Epithelial cell of esophagus (primary cell): Measurements from ENCODE around the gene DTWD1.

ENCODE experiments used
- DNase-seq: peaks from one replicate; pipeline ENCODE4 v3.0.0; 2010; ENCODE audit warnings: low read depth
- H3K4me3 ChIP-seq: 2 replicates; pipeline ENCODE4 v1.5.1; 2011; ENCODE audit warnings: mild to moderate bottlenecking, low read length, control low read depth
- CTCF ChIP-seq: IDR thresholded peaks from 2 replicates; pipeline ENCODE4 v1.5.1; 2011; ENCODE audit warnings: low read depth, mild to moderate bottlenecking, low read length, control low read depth, inconsistent platforms; ENCODE audit not compliant: insufficient read depth; ENCODE audit errors: missing control alignments

DTWD1 gene

DNA sequence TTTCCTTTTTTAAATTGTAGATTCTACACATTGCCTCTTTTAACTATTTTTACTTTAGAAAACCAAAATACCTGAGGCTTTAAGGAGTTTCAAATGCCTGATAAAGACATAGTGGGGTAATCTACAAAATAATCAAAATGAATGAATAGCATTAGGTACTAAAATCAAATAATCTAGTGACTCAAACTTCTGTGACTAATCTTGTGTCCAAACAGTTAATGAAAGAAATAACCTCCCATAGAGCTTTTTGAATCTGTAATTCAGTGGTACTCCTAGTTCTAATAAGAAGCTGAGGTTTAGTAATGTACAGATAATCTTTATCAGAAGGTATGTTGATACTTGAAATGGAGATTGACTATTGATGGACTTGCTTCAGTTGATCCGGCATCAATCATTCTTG is 53.0 kb downstream of the DTWD1 start:
- DNase-seq, result peak; percentile 20
- TF ChIP-seq CTCF, result no peak
- H3K4me3 ChIP-seq, result no peak overlapping the region

DNA sequence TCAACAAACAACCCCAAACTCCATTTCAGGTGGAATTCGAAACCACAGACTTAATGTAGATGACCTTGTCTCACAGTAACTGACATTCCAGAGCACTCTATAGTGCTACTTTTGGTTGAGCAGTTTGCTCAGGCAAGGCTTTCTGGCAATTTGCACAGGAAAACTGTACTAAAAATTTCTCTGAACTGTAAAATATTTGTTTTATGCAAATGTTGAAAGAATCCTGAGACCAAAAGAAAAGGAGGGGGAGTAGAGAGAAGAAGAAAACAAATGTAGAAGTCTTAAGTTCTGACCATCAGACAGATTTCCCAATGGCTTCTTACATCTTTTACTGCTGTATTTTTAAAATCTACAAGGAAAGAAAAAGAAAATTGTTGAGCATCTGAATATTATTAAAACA is 53.5 kb downstream of the DTWD1 start:
- no peak for TF ChIP-seq CTCF
- no peak overlapping the region for H3K4me3 ChIP-seq

GRCh38 chr15:49675041-49675440 is 54.2 kb downstream of the DTWD1 start:
- peak; percentile 92 for DNase-seq
- no peak overlapping the region for H3K4me3 ChIP-seq
- peak; percentile 59 for TF ChIP-seq CTCF

More for the DNA sequence above, 53.5 kb downstream of the DTWD1 start:
- no peak for DNase-seq

DNA sequence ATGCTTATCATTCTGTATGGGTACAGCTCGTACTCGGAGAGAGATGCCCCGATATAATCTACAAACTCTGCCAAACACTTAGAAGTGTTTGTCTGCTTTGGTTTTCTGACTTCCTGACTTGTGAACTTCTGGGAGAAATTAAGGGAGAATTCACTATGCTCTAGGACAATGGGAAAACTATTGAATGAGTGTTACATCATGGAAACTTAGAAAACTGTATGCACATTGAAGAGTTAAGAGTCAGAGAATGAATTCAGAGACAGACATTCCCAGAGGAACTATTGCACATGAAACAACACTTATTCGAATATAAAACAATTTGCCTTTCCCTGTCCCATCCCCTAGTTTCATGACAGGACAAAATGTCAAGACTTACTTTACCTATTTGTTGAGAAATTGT is 57.8 kb downstream of the DTWD1 start:
- no peak for TF ChIP-seq CTCF
- no peak for DNase-seq
- H3K4me3 ChIP-seq, result no peak overlapping the region

- DNase-seq, result peak; percentile 55
- H3K4me3 ChIP-seq, result no peak overlapping the region
- TF ChIP-seq CTCF, result no peak
These were observed 65.8 kb downstream of the DTWD1 start for GRCh38 chr15:49686599-49686998.

- DNase-seq, result no peak
- H3K4me3 ChIP-seq, result no peak overlapping the region
- no peak for TF ChIP-seq CTCF
These were observed 67.4 kb downstream of the DTWD1 start for GRCh38 chr15:49688135-49688790.

DNA sequence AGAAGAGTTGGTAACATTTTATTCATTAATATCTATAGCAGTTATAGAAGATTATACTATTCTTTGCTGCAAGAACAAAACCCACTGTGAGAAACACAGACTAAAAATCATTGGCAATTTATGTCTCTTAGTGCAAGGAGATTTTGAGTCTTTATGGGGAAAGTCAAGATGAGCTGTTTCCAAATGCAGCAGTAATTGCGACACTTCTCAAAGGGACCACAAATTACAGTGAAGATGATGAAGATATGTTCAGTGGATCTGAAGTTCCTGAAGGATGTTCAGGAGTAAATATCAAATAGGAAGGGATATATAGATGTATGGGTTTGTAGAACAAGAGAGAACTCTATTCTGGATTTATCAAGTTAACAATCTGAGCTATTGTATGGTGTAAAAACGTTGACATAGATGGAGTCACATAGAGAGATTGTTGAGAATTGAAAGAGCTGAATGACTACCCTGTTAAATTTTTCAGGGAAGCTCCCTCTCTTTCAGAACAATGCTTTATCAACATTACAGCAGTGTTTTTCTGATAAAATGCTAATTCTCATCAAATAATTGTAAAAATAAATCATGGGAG is 71.8 kb downstream of the DTWD1 start:
- no peak for DNase-seq
- TF ChIP-seq CTCF, result no peak
- no peak overlapping the region for H3K4me3 ChIP-seq
